GM21423 (cell line): ENCODE results near the gene WNT7B.

ENCODE experiments used
- ATAC-seq: cut with Tn5 transposase; IDR thresholded peaks from one replicate; pipeline ENCODE4 v1.9.1; 2021; ENCODE audit warnings: mild to moderate bottlenecking, moderate library complexity; ENCODE audit not compliant: unreplicated experiment

Gene WNT7B

DNA sequence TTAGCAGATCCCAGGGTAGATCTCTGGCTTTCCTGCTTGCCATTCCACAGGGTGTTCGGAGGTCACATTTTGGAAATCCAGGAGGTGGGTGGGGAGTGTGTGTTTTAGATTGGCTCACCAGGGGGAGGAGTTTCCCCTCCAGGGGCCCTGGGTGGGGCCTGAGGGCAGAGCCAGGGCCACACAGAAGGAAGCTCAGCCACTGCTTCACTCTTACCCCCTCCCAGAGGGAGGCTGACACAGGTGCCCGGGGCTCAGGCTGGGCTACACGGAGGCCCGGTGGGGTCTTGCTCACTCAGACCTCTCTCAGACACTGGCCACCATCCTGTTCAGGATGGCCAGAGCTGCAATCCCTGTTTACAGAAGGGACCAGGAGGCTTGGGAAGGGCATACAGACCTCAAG lies 2.5 kb downstream of the WNT7B start:
- no peak for ATAC-seq

- no peak for ATAC-seq
Observed at GRCh38 chr22:45972889-45973253, 4.1 kb downstream of the WNT7B start.

DNA sequence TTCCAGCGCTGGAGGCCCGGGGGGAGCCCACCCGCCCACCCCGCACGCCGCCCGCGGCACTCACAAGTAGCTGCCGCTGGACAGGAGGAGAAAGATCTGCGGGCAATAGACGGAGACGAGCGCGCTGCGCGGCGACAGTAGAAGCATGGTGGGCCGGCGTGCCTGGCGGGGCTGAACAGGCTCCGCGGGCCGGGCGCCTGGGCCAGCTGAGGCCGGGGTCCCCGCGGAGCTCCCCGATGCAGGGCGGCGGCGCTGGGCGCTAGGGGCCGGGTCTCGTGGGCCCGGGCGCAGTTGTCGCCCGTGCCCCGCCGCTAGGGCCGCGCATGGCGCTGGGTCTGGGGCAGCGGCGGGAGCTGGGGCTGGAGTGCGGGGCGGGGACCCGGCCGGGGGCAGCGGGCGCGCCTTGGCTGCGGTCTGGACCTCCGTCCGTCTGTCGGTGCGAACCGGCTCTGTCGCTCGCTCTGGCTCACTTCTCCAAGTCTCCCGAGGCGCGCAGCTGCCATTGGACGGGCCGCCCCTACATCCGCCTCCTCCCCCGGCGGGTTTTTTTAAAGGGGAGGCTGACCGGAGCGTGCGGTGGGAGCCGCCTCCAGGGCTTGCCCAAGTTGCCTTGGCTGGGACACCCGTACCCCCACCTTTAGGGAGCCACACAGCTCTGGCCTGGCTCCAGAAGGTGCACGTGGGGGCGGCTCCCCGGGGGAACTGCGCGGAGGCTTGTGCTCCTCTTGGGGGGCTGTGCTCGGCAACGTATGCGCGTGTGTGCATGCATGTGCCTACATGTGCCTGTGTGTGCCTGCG lies 4.7 kb downstream of the WNT7B start:
- ATAC-seq, result no peak

DNA sequence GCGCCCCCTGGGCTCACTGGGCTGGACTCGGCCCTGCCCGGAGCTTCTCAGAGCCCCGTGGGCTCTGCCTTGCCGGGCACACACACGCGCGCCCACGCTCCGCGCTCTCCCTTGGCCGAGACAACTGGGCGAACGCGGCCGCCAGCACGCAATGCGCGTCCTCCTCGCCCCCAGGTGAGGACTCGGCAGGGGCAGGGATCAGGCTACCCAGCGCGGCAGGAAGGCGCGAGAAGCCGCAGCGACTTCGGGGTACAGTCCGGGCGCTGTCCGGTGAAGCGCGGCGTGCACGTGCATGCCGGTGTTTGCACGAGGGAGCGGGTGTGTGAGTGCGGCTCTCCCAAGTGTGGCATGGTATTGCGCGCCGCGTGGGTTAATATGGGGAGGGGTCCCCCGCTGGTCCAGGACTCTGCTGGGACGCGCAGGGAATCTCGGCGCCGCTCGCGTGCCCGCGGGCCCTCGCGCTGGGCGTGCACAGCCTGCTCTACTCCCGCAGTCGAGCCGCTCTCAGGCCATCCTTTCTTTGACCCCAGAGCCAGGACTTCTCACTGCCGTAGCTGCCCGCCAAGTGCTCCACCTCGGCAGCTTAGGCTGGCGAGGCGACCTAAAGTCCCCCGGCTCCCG lies 5.4 kb downstream of the WNT7B start:
- ATAC-seq, result no peak

GRCh38 chr22:45970705-45971407 lies 6.1 kb downstream of the WNT7B start:
- no peak for ATAC-seq

GRCh38 chr22:45969801-45970470 lies 7.0 kb downstream of the WNT7B start:
- ATAC-seq, result no peak

GRCh38 chr22:45969414-45969799 lies 7.6 kb downstream of the WNT7B start:
- no peak for ATAC-seq

GRCh38 chr22:45968751-45969413 lies 8.1 kb downstream of the WNT7B start:
- no peak for ATAC-seq

GRCh38 chr22:45968003-45968650 lies 8.8 kb downstream of the WNT7B start:
- no peak for ATAC-seq

DNA sequence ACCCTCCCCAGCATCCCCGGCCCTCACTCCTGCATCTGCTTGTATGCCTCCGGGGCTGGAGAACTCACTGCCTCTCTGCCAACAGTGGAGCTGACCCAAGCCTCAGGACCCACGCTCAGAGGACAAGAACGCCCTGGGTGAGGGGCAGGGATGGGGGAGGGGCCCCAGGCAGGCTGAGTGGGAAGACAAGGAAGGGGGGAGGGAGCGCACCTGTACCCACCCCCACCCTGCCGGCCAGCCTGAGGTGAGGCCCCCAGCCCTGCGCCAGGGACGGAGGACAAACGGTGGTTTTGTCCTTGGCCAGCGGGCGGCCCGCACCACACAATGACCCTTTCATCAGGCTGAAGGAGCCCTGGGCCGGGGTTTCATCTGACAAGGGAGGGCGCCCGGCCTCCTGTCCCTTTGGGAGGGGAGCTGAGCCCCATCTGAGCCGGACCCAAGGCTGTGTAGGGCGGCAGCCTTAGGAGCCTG lies 10.0 kb downstream of the WNT7B start:
- ATAC-seq, result no peak

DNA sequence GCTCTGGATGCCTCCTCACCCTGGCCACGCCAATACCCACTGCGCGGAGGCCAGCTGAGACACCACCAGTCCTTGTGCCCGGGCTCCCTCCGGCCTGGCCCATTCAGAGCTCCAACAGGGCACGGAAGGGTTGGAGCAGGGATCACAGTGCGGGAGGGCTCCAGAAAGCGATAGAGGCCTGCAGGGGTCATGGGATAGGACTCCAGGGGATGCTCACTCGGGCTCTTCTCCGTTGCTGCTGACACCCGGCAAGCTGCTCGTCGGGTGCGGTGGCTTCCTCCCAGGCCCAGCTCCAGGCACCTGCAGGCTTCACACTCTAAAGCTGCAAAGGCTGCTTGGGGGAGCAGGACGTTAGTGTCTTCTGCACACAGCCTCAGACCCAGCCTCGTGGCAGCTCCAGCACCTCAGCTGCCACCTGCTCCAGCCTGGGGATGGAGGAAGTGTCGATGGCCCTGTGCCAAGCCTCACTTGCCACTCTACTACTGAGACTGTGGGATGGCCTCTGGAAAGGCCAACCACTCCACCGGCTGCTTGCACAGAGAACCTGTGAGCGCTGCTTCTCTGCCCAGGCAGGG lies 10.6 kb downstream of the WNT7B start:
- no peak for ATAC-seq

DNA sequence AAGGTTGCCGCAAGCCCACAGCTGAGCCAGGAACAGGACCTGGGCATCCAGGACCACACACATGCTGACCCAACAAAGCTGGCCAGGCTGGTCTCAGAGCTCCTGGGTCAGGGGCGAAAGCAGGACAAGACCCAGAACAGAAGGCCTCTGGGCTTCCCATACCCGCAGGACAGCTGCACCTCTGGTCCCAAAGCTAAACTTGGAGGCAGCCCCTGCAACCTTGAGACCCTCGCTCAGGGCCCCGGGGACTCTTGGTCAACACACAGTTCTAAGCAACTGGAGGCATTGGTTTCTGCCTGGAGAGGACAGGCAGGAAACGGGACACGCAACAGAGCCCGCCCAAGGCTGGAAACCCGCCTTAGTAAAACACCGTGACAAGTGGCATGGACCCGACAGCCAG lies 11.4 kb downstream of the WNT7B start:
- no peak for ATAC-seq

DNA sequence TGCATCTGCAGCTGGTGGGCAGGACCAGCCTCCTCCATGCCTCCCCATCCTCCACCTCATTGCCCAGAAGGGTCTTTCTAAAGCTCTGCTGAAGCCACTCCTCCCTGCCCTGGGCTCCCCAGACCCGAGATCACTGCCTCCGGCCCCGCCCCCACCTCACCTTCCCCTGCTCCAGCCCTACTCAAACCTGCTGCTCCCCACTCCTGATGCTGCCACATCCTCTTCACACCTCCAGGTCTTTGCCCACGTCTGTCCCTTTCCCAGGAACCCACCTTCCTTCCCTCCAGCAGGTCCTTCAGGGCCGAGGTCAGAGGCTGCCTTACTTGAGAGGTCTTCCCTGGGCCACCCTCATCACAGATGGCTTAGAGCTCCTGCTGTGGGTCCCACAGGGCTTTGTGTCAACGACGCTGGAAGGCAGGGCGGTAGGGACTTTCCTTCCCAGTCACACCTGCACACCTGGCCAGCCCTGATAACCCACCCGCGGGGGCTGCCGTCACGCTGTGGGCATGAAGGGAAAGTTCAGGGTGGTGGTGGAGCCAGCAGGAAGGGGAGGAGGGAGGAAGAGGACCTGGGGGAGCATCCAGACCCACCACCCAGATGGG lies 11.9 kb downstream of the WNT7B start:
- ATAC-seq, result no peak

DNA sequence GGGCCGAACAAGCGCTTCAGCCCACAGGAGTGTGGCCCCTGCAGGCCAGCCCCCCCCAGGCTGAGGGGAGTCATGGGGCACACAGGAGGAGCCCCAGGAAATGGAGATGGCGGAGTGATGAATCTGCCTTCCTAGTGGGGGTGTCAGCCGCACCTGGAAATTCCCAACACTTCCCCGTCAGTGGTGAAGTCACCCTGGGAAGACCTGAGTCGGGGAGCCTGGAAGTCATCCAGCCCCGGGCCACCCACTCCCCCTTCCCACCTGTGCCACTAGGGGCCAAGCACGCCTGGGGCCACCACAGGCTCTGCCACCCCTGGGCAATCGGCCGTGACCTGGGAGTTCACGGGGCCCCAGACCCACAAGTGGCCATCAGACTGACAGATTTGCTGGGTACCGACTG lies 12.6 kb downstream of the WNT7B start:
- no peak for ATAC-seq

GRCh38 chr22:45963821-45964220 lies 13.1 kb downstream of the WNT7B start:
- ATAC-seq, result no peak

DNA sequence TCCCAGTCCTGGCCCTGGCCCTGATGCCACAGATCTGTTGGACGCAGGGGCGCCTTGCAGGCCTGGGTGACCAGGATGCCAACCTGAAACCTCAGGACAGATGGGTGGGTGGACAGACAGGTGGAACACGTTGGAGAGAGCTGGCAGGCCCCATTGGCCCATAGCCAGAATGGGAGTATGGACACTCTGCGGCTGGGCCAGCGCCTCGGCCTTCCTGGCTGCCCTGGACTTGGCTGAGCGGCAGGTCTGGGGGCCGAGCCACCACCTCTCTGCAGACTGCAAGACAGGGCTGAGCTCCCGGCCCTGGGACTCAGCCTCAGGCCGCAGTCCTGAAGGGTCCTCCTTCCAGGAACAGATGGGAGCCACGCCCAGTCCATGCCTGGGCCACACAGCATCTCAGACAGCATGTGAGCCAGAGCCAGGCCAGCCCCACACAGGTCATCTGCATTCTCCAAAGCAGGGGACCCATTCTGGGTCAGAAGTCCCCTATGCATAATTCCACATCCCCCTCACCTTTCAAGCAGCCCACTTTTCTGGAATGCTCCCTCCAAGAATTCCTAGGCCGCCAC lies 14.1 kb downstream of the WNT7B start:
- ATAC-seq, result no peak

- ATAC-seq, result no peak
Observed at GRCh38 chr22:45962434-45962718, 14.6 kb downstream of the WNT7B start.

GRCh38 chr22:45961679-45962433 lies 15.1 kb downstream of the WNT7B start:
- no peak for ATAC-seq
